GM21381 (cell line): Measurements from ENCODE around the gene TMEM89.

ENCODE experiments used
- ATAC-seq: cut with Tn5 transposase; IDR thresholded peaks from one replicate; pipeline ENCODE4 v1.9.1; 2021; ENCODE audit warnings: mild to moderate bottlenecking, moderate library complexity; ENCODE audit not compliant: unreplicated experiment

The TMEM89 gene

DNA sequence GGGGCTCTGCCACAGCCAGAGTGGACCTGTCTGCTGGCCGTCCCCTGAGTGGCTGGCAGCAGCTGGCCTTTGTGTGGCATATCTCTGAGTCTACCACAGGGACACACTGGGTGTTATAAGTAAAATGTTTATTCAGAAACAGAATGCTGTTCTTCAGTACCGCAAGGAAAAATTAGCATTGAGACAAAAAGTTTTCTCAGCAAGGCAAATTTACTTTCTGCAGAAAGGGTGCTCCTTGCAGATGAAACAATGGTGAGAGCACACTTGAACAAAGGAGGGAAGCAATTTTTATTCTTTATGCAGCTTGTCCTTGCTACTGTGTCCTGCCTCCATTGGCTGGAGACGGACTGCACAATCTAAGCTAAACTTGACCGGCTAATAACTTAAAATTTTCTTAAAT is 4.0 kb downstream of the TMEM89 start:
- ATAC-seq, result no peak

- no peak for ATAC-seq
Observed at GRCh38 chr3:48614044-48614443, 7.5 kb downstream of the TMEM89 start.

- no peak for ATAC-seq
Observed at GRCh38 chr3:48612309-48612708, 9.3 kb downstream of the TMEM89 start.

- peak; percentile 92 for ATAC-seq
Observed at GRCh38 chr3:48609088-48610005, 12.2 kb downstream of the TMEM89 start, which contains the start of gene UQCRC1. TSS of gene UQCRC1 (minus strand) at chr3:48609646. CDS start at chr3:48609620, 26 bp downstream.

- no peak for ATAC-seq
Observed at GRCh38 chr3:48607519-48607918, 14.1 kb downstream of the TMEM89 start.

DNA sequence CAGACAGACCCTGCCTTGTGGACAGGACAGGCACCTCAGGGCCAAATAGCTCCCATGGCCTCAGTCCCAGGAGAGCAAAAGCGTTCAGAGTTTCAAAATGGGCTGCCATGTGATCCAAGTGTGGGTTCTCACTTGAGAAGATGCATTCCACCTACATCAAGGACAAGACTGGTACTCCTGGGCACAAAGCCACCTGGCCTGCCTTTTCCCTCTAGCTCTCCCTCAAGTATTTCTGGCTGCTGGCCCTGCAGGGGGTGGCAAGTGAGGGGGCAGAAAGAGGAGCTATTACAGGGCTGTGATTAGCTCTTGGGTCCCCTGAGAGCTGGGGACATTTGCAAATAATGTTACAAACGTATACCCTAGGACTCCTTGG is 20.0 kb downstream of the TMEM89 start:
- no peak for ATAC-seq

GRCh38 chr3:48600711-48601621 is 20.6 kb downstream of the TMEM89 start:
- no peak for ATAC-seq

- ATAC-seq, result no peak
Observed at GRCh38 chr3:48599509-48600285, 21.9 kb downstream of the TMEM89 start.

DNA sequence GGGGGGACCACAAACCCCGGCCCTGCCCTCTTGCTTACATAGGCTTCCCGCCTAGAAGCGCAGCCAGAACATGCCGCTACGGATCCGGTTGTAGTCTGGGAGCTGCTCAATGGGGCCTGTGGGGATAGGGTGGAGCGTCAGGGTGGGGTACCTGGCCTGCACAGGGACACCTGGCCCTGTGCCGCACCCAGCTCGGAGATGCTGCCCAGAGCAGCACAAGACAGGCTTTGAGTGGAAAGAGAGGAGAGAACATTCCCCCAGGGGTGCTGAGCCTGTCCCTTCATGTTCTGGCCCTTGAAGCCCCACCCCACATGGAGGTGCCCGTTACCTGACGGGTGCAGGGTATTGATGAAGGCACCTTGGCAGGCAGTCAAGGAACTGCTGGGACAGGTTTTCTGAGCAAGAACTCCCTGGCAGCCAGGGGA is 22.5 kb downstream of the TMEM89 start:
- no peak for ATAC-seq

DNA sequence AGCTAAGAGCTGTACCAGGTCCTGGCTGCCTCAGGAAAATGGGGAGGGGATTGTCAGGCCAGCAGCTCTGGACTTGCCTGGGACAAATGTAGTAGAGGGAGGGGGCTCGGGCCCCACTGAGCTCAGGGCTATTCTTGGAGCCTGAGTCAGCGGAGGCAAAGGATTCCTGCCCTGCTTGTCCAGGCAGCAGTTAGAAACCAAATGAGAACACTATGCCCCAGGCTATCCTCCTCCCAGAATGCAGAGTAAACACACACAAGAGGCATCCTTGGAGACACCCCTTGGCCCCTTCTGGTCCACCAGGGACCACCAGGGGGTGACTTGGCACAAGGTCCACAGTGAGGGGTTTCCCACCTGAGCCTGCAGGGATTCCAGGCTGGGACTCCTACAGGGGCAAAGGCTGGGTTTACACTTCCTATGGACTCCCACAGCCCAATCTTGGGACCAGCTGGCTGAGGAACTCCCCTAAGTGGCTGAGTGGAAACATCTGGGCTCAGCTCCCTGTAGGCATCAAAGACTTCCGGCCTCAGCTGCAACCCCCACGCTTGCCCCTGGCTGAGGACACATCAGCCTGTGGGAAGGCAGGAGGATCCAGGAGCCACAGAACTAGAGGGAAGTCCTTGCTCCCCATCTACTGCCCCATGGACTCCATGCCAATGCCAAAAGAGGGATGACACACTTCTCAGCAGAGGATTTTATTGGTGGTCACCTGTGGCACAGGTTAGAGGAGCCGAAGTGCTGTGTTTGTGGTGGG is 23.1 kb downstream of the TMEM89 start:
- no peak for ATAC-seq

DNA sequence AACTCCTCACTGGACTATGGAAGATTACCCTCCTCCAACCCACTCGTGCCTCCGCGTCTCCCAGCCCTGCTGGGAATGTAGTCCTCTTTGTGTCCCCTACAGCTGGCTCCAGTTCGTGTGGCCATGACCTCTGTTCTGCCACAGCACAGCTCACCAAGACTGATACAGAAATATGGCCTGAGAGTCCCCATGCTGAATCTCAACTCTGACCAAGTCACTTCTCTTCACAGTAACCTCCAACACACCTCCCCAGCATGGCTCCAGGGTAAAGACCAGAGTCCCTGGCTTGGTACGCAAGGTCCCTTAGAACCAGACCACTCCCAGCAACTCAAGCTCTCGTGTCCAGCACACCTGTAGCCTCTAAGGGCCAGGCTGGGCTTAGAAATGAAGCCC is 24.2 kb downstream of the TMEM89 start:
- ATAC-seq, result no peak

DNA sequence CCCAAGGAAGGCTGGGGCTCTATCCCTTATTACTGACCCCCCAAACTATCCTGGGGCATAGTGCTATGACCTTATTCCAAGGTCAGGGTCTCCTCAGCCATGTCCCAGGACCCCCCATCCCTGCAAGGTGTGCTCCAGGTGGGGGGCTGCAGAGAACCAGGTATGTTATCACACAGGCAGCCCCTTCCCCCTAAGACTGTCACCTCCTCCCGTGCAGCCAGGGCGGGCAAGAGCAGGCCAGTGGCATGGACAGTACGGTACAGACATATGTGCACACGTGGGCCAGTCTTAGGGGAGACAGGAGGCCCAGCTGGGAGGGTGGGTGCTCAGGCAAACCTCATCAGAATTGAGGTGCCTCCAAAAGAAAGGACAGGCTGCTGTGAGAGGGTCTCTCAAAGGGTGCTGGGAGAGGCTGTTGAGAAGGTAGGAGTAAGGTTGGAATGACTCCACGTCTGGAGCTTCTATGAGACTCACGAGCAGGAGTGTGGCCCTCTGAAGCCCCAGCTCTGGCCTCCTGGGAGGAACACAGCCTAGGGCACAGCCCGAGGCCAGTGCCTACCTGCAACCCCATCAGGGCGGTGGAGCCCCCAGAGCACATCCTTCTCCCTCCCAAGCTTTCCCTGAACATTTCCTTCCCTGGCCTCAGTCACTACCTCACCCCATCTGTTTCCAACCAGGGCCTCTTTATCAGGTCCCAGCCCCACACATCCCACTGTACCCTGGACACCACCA is 24.7 kb downstream of the TMEM89 start:
- no peak for ATAC-seq

- no peak for ATAC-seq
Observed at GRCh38 chr3:48596157-48596556, 25.4 kb downstream of the TMEM89 start.

- ATAC-seq, result no peak
Observed at GRCh38 chr3:48595526-48596121, 25.9 kb downstream of the TMEM89 start.

DNA sequence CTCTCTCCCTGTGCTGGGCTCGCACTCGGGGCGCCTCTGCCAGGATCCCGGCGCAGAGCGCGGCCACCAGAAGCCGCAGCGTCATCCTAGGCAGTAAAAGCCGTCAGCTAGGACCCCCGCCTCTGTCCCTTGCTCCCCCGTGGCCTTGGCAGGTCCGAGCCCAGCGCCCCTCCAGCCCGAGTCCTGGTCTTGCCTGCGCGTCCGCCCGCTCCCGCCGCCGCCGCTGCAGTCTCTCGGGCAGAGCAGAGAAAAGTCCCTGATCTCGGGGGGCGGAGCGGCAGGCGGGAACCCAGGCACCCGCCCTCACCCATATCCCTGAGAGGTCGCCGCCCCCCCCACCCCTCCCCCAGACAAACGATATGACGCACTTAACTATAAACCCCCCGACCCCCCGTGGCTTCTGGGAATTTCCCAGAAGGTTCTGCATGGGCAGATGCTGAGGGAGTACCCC is 26.5 kb downstream of the TMEM89 start, which contains the start of gene COL7A1:
TSS of gene COL7A1 (minus strand) at position 255 of the 451 bp plus-strand sequence. CDS start at position 85, 170 bp downstream.
- no peak for ATAC-seq

GRCh38 chr3:48594417-48595049 is 27.0 kb downstream of the TMEM89 start:
- ATAC-seq, result no peak

DNA sequence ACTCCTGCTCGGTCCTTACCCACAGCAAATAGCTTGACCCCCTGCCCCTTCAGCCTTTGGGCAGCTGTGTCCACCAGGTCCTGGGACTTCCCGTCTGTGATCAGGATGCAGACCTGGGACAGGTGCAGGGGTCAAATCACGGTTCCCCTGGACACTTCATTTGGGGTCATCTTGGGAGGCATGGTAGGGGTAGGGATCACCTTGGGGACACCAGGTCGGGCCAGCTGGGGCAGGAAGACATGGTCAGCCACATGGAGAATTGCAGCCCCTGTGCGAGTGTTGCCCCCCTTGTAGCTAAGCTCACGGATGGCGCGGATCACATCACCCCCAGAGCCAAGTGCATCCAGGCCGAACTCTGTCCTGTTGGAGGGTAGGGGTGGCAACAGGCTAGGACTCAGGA is 28.2 kb downstream of the TMEM89 start:
- no peak for ATAC-seq

- ATAC-seq, result no peak
Observed at GRCh38 chr3:48592519-48593087, 29.0 kb downstream of the TMEM89 start.
